Measurements from ENCODE around the gene PIGU.
A peak's percentile ranks its signal among the peaks of the same experiment; 100 is the strongest.
"Not testable (repeated sequence)": the region's sequence is repeated elsewhere in the genome, so short reads cannot be mapped to it uniquely, and the experiment has no call there.

The PIGU gene

GRCh38 chr20:34618676-34619075 is 58.2 kb downstream of the PIGU start:
- no peak for DNase-seq (ENCODE audit: low spot score)

- DNase-seq (ENCODE audit: low spot score), result not testable (repeated sequence)
Observed at GRCh38 chr20:34616913-34617312, 60.0 kb downstream of the PIGU start.

DNA sequence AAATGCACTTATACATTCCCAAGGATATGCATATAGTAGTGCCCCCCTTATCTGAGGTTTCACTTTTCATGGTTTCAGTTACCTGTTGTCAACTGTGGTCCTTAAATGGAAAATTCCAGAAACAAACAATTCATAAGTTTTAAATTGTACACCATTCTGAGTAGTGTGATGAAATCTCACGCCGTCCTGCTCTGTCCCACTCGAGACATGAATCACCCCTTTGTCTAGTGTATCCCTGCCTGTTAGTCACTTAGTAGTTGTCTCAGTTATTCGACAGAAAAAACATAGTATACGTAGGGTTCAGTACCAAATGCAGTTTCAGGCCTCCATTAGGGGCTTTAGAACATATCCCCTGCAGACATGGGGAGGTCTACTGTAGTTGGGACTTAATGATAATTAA is 61.4 kb downstream of the PIGU start:
- DNase-seq (ENCODE audit: low spot score), result no peak

GRCh38 chr20:34611976-34612375 is 64.9 kb downstream of the PIGU start:
- not testable (repeated sequence) for DNase-seq (ENCODE audit: low spot score)

DNA sequence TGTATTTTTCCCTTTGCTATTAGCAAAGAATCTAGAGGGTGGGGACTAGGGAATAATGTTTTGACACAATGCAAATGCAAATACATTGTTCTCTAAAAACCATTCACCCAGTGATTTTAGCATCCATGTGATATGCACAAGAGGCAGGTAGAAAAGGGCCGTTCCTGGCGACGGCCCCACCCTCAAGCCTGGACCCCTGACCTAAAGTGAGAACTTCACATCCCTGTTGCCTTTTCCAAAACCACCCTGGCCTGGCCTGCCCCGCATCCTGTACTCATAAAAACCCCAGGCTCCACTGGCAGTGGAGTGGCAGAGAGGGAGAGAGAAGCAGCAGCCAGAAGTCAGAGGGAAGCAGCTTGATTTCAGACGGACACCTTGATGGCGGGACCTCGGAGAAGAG is 69.8 kb downstream of the PIGU start:
- no peak for DNase-seq (ENCODE audit: low spot score)

- no peak for DNase-seq (ENCODE audit: low spot score)
Observed at GRCh38 chr20:34604980-34605788, 71.7 kb downstream of the PIGU start.

DNA sequence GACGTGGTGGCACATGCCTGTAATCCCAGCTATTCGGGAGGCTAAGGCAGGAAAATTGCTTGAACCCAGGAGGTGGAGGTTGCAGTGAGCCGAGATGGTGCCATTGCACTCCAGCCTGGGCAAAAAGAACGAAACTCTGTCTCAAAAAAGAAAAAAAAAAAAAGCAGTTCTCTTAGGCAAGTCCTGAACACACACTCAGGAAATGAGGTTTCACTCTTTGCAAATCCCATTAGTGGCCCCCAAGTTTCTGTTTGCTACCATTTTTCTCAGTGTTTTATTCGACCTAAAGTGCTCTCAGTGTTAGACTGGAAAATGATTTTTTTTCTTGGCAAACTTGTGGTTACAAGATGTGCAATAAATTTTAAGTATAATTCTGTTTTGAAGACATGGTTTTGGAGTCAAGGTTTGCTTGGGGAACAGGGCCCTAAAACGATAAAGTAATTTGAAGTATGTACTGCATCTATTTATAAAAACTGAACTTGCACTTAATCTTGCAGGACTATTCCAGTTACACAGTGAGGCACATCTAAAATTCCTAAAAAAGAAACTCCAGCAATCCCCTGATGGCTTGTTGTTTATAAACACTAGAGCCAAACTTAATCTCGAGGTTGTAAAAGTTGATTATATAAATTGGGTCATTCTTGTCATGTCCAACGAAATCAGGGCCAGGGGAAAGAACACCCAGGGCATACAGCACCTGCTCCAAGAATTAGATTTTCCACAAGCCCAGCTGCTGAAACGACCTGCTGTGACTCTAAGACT is 75.8 kb downstream of the PIGU start:
- DNase-seq (ENCODE audit: low spot score), result no peak

GRCh38 chr20:34595377-34596184 is 81.3 kb downstream of the PIGU start:
- DNase-seq (ENCODE audit: low spot score), result no peak

- DNase-seq (ENCODE audit: low spot score), result no peak
Observed at GRCh38 chr20:34586488-34587163, 90.3 kb downstream of the PIGU start.

- no peak for DNase-seq (ENCODE audit: low spot score)
Observed at GRCh38 chr20:34585019-34585418, 91.9 kb downstream of the PIGU start.

GRCh38 chr20:34583544-34583943 is 93.3 kb downstream of the PIGU start:
- no peak for DNase-seq (ENCODE audit: low spot score)

DNA sequence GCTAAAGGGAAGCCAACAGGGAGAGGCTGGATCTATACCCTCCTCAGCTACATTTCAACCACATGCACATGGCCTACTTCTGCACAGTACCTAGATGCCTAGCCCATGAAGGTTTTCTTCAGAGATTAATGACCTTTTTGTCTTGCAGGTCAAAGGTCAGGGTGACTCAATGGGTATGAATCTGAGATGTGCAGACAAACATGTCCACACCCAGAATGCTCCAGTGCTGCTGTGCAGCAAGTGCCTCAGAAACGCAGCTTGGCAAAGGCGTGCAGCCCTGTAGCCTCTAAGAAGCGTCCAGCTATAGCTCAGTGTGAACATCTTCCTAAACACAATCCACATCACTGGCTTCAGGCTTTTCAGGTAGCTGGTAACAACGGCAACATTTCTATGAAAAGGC is 94.0 kb downstream of the PIGU start:
- DNase-seq (ENCODE audit: low spot score), result no peak

GRCh38 chr20:34582221-34582620 is 94.7 kb downstream of the PIGU start:
- DNase-seq (ENCODE audit: low spot score), result no peak

DNA sequence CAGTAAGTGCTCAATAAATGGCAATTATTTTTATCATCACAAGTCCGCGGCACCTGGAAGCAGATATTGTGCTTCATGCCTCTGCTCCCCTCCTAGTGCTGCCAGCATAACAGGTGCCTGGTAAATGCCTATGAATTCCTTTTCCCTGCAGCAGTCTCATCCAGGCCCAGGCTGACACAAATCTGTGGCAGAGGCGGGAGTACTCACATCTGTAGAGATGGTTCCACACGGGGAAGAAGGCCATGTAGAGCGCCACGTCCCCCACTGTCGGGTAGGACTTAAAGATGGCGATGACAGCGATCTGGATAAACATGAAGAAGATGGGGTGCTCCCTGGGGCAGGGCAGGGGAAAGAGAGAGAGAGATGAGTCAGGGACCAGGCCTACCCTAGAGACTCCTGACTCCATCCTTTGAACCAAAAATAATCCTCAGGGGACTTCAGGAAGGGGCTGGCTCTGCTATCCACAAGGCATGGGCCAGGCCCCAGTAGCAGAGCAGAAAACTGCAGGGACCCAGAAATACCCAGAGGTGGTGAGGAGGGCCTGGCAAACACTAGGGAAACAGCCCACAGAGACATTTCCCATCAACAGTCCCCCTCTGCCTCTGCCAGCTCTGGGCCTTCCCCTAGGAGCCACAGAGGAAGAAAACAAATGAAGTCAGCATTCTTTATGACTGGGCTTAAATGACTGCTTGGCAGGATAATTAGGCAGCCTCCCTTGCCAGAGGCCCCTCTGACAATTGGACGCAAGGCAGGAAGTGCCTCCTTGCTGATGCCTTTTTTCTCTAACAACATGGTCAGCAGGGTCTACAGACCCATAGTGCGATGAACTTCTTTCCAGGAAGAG is 95.3 kb downstream of the PIGU start:
- DNase-seq (ENCODE audit: low spot score), result no peak

- peak; percentile 15 for DNase-seq (ENCODE audit: low spot score)
Observed at GRCh38 chr20:34579979-34580940, 96.6 kb downstream of the PIGU start.

DNA sequence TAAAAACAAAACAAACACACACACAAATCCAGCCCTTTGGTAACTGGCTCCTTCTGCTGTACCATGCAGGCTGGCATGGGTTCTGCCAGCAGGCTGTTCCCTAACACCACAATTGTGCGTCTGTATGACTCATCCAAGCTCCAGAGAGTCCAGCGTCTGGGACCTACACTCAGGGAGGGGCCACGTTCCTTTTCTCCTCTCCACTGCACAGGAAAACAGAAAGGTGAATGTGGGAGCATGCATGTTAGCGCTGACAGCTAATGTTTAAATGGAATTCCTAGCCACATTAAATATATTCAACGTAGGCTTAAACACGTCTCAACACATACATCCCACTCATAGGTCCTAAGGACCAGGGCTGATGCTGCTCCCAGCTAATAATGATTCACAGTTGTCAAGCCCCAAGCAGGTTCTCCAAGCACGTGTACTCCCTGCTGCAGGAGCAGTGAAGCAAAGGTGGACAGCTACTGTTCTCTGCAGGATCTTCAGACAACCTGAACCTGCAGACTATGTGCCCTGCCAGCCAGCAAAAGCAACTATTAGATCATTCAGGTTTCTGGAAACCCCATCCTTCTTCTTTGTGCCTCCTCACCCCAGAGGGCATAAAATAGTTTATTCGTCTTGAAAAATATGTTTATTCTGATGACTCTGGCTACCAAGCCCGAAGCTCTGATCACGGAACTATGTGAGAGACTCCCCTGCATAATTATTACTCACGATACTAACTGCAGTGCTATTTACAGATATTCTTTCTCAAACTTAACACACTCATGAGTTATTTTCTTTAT is 97.5 kb downstream of the PIGU start:
- DNase-seq (ENCODE audit: low spot score), result no peak

DNA sequence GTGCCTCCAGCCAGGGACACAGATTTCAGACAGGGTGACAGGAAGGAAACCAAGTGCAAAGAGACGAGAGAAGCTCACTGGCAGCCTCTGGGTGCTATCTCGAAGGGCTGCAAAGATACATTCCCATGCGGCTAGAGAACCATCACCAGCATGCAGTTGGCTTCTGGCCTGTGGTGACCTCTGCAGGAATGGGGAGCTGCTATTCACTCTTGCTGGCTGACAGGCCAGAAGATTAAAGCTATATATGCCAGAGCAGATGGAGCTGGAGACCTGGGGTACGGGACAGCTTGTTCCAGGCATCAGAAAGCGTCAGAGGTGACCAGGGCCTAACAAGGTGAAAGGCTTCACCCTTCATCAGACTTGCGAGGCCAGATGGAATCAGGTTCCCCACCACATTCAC is 98.4 kb downstream of the PIGU start:
- DNase-seq (ENCODE audit: low spot score), result no peak

GRCh38 chr20:34578025-34578424 is 98.9 kb downstream of the PIGU start:
- DNase-seq (ENCODE audit: low spot score), result no peak

GRCh38 chr20:34577061-34577460 is 99.8 kb downstream of the PIGU start:
- DNase-seq (ENCODE audit: low spot score), result no peak
